GM21526 (cell line): ENCODE data around the gene EIF3CL.
"Not testable (repeated sequence)": the region's sequence is repeated elsewhere in the genome, so short reads cannot be mapped to it uniquely, and the experiment has no call there.

Source experiments
- ATAC-seq: cut with Tn5 transposase; IDR thresholded peaks from one replicate; pipeline ENCODE4 v1.9.1; 2021; ENCODE audit warnings: moderate library complexity; ENCODE audit not compliant: unreplicated experiment, low FRiP score

The EIF3CL gene

GRCh38 chr16:28403220-28404072, at the start of gene EIF3CL:
Gene EIF3CL, minus strand, starts transcription at chr16:28403841. Its CDS starts 223 bp downstream, at chr16:28403618.
- ATAC-seq, result peak; percentile 90

GRCh38 chr16:28447081-28447480, 43.4 kb upstream of the EIF3CL start:
- ATAC-seq, result not testable (repeated sequence)

GRCh38 chr16:28446388-28446787, 42.7 kb upstream of the EIF3CL start:
- ATAC-seq, result not testable (repeated sequence)

- ATAC-seq, result not testable (repeated sequence)
These were observed 40.3 kb upstream of the EIF3CL start for GRCh38 chr16:28443943-28444342.

GRCh38 chr16:28438899-28439298, 35.3 kb upstream of the EIF3CL start:
- ATAC-seq, result not testable (repeated sequence)

- not testable (repeated sequence) for ATAC-seq
These were observed 31.7 kb upstream of the EIF3CL start for GRCh38 chr16:28435340-28435739.

- peak; percentile 68 for ATAC-seq
These were observed 22.5 kb upstream of the EIF3CL start for GRCh38 chr16:28426060-28426680.

- ATAC-seq, result not testable (repeated sequence)
These were observed 17.6 kb upstream of the EIF3CL start for GRCh38 chr16:28421071-28421750.

- not testable (repeated sequence) for ATAC-seq
These were observed 13.4 kb upstream of the EIF3CL start for GRCh38 chr16:28417033-28417432.

GRCh38 chr16:28414530-28414929, 10.9 kb upstream of the EIF3CL start:
- ATAC-seq, result not testable (repeated sequence)

- ATAC-seq, result not testable (repeated sequence)
These were observed 9.9 kb upstream of the EIF3CL start for GRCh38 chr16:28413585-28413984.

GRCh38 chr16:28392054-28392453, 11.6 kb downstream of the EIF3CL start:
- ATAC-seq, result not testable (repeated sequence)

- not testable (repeated sequence) for ATAC-seq
These were observed 21.3 kb downstream of the EIF3CL start for GRCh38 chr16:28382177-28382867.

- not testable (repeated sequence) for ATAC-seq
These were observed 25.8 kb downstream of the EIF3CL start for GRCh38 chr16:28377822-28378221.

- ATAC-seq, result not testable (repeated sequence)
These were observed 26.5 kb downstream of the EIF3CL start for GRCh38 chr16:28377108-28377625.

- ATAC-seq, result not testable (repeated sequence)
These were observed 28.5 kb downstream of the EIF3CL start for GRCh38 chr16:28375115-28375514.

- ATAC-seq, result not testable (repeated sequence)
These were observed 29.4 kb downstream of the EIF3CL start for GRCh38 chr16:28374281-28374680.

GRCh38 chr16:28367926-28368325, 35.7 kb downstream of the EIF3CL start:
- not testable (repeated sequence) for ATAC-seq

GRCh38 chr16:28364268-28365173, 39.1 kb downstream of the EIF3CL start:
- peak; percentile 86 for ATAC-seq
